ENCODE results near the gene ALOXE3. TPM values are rescaled to one million over a fixed set of nuclear protein-coding genes. Genes with fewer than 3 reads are reported as not detected.
"Not testable (repeated sequence)": the region's sequence is repeated elsewhere in the genome, so short reads cannot be mapped to it uniquely, and the experiment has no call there.

ALOXE3 gene
- total RNA-seq, 1 donor from 2014 or later: not detected

- H3K4me1 Mint-ChIP-seq (ENCODE audit: low read depth, unreplicated experiment): no peaks in the 10 kb centered on the region
- no peak for TF ChIP-seq CTCF (IDR thresholded peaks at IDR 0.05; ENCODE audit: partially characterized antibody, unreplicated experiment)
- no peak overlapping the region for H3K27ac Mint-ChIP-seq (ENCODE audit: unreplicated experiment)
- H3K4me3 Mint-ChIP-seq (ENCODE audit: unreplicated experiment): no peak overlapping the region
- DNase-seq: no peak
- H3K27me3 Mint-ChIP-seq (ENCODE audit: unreplicated experiment): peaks cover 24% of the 10 kb centered on the region
- no peaks in the 10 kb centered on the region for H3K36me3 Mint-ChIP-seq (ENCODE audit: unreplicated experiment)
- H3K9me3 Mint-ChIP-seq (ENCODE audit: unreplicated experiment): no peaks in the 10 kb centered on the region
These were observed 53.7 kb downstream of the ALOXE3 start for GRCh38 chr17:8064561-8065019.

- no peak for TF ChIP-seq CTCF (IDR thresholded peaks at IDR 0.05; ENCODE audit: partially characterized antibody, unreplicated experiment)
- Mint-ChIP-seq H3K36me3 (ENCODE audit: unreplicated experiment) (no peaks in the 10 kb centered on the region), H3K4me1 (ENCODE audit: low read depth, unreplicated experiment) (no peaks in the 10 kb centered on the region), H3K4me3 (ENCODE audit: unreplicated experiment) (no peak overlapping the region), H3K27ac (ENCODE audit: unreplicated experiment) (no peak overlapping the region), H3K9me3 (ENCODE audit: unreplicated experiment) (no peaks in the 10 kb centered on the region), H3K27me3 (ENCODE audit: unreplicated experiment) (peaks cover 26% of the 10 kb centered on the region)
- DNase-seq: no peak
These were observed 54.4 kb downstream of the ALOXE3 start for GRCh38 chr17:8063761-8064534.

- Mint-ChIP-seq H3K27ac (ENCODE audit: unreplicated experiment) (no peak overlapping the region), H3K4me1 (ENCODE audit: low read depth, unreplicated experiment) (no peaks in the 10 kb centered on the region), H3K4me3 (ENCODE audit: unreplicated experiment) (no peak overlapping the region), H3K9me3 (ENCODE audit: unreplicated experiment) (no peaks in the 10 kb centered on the region), H3K27me3 (ENCODE audit: unreplicated experiment) (peaks cover 24% of the 10 kb centered on the region), H3K36me3 (ENCODE audit: unreplicated experiment) (no peaks in the 10 kb centered on the region)
- no peak for TF ChIP-seq CTCF (IDR thresholded peaks at IDR 0.05; ENCODE audit: partially characterized antibody, unreplicated experiment)
- no peak for DNase-seq
These were observed 55.4 kb downstream of the ALOXE3 start for GRCh38 chr17:8062807-8063483.

GRCh38 chr17:8062435-8062806, 55.9 kb downstream of the ALOXE3 start:
- no peak for DNase-seq
- no peaks in the 10 kb centered on the region for H3K4me1 Mint-ChIP-seq (ENCODE audit: low read depth, unreplicated experiment)
- H3K36me3 Mint-ChIP-seq (ENCODE audit: unreplicated experiment): no peaks in the 10 kb centered on the region
- no peak for TF ChIP-seq CTCF (IDR thresholded peaks at IDR 0.05; ENCODE audit: partially characterized antibody, unreplicated experiment)
- H3K9me3 Mint-ChIP-seq (ENCODE audit: unreplicated experiment): peaks cover under 1% of the 10 kb centered on the region
- H3K27me3 Mint-ChIP-seq (ENCODE audit: unreplicated experiment): peaks cover 21% of the 10 kb centered on the region
- no peak overlapping the region for H3K4me3 Mint-ChIP-seq (ENCODE audit: unreplicated experiment)
- no peak overlapping the region for H3K27ac Mint-ChIP-seq (ENCODE audit: unreplicated experiment)

GRCh38 chr17:8061851-8062250, 56.5 kb downstream of the ALOXE3 start:
- H3K4me3 Mint-ChIP-seq (ENCODE audit: unreplicated experiment); H3K27ac Mint-ChIP-seq (ENCODE audit: unreplicated experiment); H3K9me3 Mint-ChIP-seq (ENCODE audit: unreplicated experiment); DNase-seq; H3K36me3 Mint-ChIP-seq (ENCODE audit: unreplicated experiment); H3K4me1 Mint-ChIP-seq (ENCODE audit: low read depth, unreplicated experiment): not testable (repeated sequence)
- peaks cover 21% of the 10 kb centered on the region for H3K27me3 Mint-ChIP-seq (ENCODE audit: unreplicated experiment)
